Germinal center (tissue), 1 donor: ENCODE data around the gene FRRS1L.

Experiments used
- DNase-seq: peaks from one replicate; pipeline ENCODE4 v3.0.0; 2012; ENCODE audit warnings: mixed read lengths, low spot score

The FRRS1L gene

DNA sequence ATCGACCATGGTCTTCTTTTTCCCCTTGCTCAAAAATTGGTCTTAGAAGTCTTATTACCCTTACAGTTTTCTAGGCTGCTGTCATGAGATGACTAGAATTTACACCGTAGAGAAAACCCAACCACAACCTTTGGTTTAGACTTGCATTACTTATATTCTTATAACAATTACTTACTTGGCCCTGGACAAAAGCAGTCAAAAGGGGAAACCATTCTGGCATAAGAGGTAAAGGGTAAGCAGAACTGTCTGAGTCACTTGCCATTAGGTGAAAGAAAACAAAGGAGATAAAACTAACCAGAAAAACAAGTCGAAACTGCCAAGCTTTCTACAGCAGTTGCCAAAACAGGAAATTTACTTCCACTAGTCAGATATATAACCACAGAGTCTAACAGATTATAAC, 65.2 kb downstream of the FRRS1L start:
- DNase-seq, result no peak

DNA sequence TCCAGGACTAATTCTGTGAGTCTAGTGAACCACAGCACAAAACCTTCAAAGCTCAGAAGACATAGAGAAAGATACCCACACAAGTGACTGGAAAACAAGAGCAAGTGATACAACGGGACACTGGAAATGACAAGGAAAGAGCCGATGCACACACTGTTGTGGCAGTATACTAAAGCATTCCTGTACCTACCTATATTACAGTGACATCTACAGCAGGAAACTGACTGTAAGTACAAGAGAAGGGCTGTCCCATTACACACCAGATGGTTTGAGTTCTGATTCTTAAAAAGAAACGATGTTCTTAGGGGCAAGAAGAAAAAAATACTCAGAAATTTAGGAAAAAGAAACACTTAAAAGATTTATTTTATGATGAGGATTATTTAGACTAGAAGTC, 65.8 kb downstream of the FRRS1L start:
- no peak for DNase-seq

DNA sequence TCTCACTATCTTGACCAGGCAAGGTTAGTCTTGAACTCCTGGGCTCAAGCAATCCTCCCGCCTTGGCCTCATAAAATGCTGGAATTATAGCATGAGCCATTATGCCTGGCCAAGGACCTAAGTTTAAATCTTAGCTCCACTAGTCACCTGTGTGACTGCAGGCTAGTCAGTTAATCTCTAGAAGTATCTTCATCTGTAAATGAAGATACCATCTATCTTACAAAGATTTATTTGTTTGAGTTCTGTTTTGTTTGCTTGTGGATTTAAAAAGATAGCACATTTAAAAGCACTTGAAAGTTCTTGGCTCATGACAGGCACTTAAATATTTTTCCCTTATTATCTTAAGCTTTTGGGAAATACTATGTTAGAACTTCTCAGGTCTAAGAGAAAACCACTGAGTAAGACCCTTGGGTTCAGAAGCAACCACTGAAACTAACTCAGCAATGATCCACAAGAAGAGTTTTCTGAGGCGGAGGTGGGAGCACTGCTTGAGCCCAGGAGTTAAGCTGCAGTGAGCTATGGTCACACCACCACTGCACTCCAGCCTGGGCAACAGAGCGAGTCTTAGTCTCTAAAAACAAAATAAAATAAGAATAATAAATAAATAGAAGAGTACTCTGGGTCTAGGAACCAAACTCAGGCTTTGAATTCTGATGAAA, 66.4 kb downstream of the FRRS1L start:
- DNase-seq, result no peak

DNA sequence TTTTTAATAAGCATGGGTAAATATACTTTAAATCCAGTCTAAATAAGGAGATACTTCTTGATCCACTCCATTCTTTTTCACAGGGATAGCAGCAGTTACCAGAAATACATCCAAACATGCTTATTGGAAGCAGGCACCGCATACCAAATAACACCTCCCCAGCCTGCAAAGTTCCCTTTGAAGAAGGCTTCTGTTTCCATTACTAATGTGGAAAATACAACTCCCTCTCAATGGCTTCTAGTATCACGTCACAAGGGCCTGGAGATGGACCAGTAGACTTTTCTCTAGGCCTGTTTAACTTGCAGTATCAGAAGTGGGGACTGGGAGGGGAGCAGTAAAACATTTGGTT, 68.1 kb downstream of the FRRS1L start:
- no peak for DNase-seq

DNA sequence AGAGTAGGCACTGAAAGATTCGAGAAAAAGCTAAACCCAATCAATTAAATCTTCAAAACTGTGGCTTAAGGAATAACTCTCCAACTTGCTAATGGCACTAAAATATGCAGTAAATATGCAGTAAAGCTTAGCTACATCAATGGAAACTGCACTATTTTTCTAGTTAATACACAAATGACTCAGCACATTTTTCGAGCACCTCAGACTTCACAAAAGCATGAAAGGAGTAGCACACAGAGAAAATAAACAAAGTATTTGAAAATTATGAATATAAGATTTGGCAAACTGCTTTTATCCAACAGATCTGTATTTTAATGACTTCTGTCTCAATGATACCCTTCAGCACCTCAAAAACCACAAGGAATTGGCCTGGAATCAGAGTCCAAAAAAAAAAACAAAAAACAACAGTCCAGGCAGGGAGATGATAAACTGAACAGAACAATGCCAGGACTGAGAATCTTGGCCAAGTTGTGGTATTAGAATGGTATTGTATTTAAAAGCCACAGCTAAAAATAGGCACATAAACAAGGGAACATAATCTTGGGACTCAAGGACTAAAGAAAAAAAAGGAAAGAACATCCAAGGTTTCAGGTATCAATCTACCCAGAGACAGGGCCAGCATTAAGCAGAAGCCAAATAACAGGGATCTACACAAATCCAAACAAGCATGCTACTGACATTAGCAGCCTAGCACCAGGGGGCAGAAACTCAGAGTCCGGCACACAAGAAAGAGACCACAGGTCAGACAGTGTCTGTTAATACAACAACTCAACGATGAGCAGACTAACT, 68.7 kb downstream of the FRRS1L start:
- DNase-seq, result no peak

DNA sequence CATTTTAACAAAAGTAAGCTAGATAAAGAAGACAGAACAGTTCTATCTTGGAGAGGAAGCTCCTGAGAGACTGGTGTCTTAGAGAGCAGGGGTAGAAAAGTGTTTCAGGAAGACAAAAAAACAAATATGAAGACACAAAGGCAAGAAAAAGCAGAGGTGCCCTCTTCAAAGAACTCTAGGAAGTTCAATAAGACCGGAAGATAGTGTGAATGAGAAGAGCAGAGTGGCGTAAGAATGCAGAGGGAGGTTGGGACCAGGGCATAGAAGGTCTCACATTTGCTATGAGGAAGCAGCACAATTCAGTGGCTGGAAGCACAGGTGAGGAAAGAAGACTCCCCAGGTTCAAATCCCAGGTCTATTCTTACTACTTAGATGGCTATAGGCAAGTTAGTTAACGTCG, 69.9 kb downstream of the FRRS1L start:
- DNase-seq, result no peak

DNA sequence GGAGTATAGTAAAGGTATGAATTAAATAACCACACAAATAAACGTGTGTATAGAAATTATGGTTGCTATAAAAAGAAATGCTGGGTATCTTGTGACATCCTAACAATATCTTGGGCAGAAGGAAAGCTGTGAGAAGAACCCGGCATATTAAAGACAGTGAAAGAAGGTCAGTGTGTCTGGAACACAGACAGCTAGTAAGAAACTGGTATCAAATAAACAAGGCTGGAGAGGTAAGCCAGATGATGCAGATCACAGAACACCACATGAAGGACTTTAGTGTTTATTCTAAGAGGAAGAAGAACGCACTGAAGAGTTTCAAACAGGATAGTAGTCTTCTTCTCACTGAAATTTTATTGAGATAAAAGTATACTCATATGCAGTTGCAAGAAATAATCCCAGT, 71.7 kb downstream of the FRRS1L start:
- no peak for DNase-seq

DNA sequence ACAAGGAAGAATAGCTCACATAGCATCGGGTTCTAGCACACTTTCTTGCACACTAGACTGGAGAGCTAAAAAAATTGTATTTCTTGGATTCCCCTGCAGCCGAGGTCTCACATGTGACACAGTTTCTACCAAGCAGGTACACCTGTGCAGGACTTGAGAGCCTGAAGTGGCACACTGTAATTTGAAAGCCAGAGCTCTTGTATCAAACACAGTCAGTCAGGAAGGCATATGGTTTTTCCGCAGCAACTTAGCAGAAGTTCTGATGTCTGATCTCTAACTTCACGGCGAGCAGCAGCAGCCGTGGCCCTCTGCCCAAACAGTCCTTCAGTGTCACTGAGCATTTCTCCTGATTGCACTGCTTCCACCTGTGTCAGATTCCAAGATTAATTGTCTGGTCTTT, 72.8 kb downstream of the FRRS1L start:
- DNase-seq, result no peak

DNA sequence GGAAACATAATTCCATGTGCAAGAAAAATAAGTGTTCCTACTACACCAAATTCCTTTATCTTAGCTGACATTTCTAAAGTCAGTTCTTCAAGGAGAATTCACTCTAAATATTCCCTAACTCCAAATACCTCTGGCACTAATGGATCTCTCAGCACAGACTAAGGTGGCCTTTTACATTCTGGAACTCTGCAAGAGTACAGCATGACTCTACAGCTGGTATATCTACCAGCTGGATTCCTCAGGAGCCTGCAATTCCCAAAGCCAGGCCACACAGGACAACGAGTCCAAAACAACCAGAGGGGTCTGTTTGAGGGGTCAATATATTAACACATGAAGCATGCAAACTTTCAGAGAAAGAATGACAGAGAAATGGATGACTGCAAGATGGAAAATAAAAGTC, 74.5 kb downstream of the FRRS1L start:
- DNase-seq, result no peak

DNA sequence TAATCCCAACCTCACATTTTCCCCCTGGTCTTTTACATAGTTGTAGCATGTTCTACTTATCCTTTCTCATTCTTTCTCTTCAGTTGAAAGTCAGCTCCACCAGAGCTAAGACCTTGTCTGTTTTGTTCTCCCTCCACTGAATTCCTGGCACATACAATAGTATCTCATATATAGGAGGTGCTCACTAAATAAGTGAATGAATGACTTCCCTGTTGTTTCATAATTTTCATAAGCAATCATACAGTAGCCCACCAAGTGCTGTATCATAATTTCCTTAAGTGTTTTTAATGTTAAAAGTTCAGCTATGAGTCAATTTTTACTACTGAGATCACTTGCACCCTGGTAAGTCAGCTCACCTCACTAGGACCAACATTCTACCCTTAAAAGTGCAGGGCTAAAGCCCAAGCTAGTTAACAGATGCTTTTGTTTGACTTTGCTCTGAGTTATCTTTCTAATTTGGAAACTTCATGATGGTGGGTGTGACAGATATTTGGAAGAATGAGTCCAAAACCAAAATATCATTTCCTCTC, 74.9 kb downstream of the FRRS1L start:
- DNase-seq, result no peak

DNA sequence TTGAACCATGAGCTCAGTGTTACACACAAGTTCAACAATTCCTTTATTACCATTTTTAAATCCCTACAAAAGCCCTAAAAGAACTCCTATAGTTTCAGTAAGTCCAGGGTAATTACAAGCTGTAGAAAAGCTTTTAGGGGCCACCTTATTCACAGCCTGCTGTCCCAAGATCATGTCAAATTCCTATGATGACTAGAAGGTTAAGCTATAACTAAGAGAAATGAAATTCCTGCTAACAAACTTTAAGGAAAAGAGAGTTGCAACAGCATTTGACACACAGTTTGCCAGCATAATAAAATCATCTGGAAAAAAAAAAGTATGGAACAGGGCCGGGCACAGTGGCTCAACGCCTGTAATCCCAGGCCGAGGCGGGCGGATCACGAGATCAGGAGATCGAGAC, 78.8 kb downstream of the FRRS1L start:
- DNase-seq, result no peak

DNA sequence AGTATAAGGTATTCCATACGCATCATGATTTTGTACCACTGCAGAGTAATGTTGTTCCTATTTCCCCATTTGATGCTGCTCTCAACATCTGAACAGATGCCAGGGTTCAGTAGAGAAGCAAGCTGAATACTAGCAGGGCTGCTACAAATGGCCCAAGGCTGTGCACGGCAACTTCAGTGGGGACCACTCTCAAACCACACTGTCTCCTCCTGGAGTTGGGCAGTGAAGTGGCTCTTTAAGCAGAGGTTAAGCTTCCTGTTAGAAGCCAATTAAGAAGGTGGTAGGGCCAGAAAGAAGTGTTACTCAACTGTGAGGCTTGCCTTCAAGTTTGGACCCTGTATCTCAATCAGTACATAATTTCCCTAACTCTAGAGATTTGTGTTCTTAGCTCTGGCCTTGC, 79.3 kb downstream of the FRRS1L start:
- no peak for DNase-seq

DNA sequence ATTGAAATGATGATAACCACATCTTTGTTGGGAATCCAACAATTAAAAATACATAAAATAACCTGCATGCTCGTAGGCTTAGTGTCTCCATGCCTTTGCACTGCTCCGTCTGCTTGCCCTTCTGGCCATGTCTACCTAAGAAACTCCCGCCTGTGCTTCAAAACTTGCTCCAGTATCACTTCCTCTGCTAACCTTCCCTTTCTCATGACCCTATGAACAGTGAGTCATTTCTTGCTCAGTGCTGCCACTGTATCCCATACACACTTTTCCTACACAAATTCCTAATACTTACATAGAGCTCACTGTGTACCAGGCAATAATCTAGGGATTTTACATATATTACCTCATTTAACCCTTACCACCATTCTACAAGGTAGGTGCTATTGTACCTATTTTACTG, 80.8 kb downstream of the FRRS1L start:
- no peak for DNase-seq

DNA sequence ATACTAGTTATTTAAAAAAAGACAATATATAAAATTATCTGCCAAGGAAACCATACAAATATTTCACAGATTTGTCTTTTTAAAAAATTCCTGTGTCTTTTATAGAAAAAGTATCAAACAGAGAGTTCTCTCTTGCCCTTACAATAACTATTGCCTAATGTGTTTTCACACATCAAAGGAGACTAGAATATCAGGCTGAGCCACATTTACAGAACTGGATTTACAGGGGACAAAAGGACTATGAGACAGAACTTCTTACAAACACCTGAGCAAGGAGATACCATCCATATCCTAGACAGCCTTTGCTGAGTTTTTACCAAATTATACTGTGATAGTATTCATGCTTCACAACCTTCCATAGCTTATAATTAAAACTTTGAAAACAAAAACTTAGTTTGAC, 81.5 kb downstream of the FRRS1L start:
- DNase-seq, result no peak

DNA sequence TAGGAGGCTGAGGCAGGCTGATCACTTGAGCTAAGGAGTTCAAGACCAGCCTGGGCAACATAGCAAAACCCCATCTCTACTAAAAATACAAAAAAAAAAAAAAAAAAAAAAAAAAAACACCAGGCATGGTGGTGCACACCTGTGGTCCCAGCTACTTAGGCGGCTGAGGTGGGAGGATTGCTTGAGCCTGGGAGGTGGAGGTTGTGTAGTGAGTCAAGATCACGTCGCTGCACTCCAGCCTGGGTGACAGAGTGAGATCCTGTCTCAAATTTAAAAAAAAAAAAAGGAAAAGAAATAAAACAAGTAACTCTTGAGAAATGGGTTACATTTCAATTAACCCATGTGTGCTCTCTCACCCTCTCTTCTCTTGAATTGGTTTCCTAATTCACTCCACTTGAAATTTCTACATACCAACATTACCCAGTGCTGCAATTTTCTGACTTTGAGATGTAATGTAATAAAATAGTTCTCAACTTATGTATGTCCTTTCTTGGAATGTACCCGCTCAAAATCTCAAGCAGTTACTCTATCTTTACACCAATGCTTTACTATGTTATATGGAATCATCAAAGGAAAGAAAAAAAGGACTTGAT, 83.1 kb downstream of the FRRS1L start:
- DNase-seq, result no peak

DNA sequence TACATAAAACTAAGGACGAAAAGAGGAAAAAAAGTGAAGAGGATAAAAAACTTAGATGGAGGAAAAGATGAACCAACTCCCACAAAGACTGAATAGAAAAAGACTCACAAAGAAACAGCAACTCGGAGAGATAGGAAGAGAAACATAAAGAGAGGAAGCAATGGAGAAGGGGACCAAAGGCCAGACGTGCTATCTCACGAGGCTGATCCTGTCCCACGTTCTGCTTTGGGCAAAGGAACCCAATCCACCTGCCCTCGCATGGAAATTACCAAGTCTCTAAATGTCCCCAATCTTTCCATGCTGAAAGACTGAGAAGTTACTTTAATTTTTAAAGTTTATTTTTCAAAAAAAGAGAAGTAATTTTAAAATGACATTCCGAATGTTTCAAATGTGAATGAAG, 83.9 kb downstream of the FRRS1L start:
- DNase-seq, result no peak

DNA sequence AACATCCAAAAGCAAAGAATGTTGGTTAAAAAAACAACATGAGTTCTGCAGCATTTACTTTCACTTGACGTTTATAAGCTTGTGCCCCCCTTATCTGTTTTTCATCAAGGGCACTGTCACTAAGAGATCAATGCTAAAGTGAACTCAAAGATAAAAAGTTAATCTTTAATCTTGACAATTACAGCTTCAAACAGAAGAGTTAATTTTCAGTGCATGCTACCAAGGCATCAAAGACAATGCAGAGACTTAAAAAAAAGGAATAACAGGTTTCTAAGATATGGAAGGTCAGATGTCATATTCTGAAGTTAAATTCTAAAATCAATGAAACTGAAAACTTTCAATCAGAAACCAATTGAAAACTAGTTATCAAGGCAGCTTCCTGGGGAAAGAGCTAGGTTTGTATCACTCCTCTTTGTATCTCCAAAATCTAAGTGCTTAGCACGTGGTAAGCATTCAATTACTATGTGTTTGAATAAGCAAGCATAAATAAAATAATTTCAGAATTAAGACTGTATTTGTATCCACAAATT, 84.9 kb downstream of the FRRS1L start:
- no peak for DNase-seq
